Liver (tissue), 9 donors: ENCODE data around the gene ITPKC. TPM values are rescaled to one million over a fixed set of nuclear protein-coding genes. Genes with fewer than 3 reads are reported as not detected.
A peak's percentile ranks its signal among the peaks of the same experiment; 100 is the strongest.

Source experiments
- DNase-seq: peaks from one replicate; pipeline ENCODE4 v3.0.0-alpha.2; 2017; ENCODE audit warnings: low spot score
- H3K27ac ChIP-seq, 2 donors: one replicate each; pipeline ENCODE4 v1.7.0; 2013; ENCODE audit warnings: inconsistent platforms in 2 of 2, low read length in 2 of 2, control low read depth in 1 of 2, low read depth in 1 of 2, mild to moderate bottlenecking in 1 of 2
- H3K27me3 ChIP-seq, 4 donors: one replicate each; pipeline versions ENCODE4 v1.6.1 to v1.7.0; 2013; ENCODE audit warnings: low read length in 3 of 4, inconsistent platforms in 1 of 4, mild to moderate bottlenecking in 1 of 4, moderate library complexity in 1 of 4; ENCODE audit not compliant: control insufficient read depth in 4 of 4, insufficient read depth in 4 of 4
- H3K36me3 ChIP-seq, 4 donors: one replicate each; pipeline versions ENCODE4 v1.6.1 to v1.7.0; 2013; ENCODE audit warnings: low read length in 3 of 4, mild to moderate bottlenecking in 3 of 4, low read depth in 1 of 4, moderate library complexity in 1 of 4; ENCODE audit not compliant: control insufficient read depth in 4 of 4, insufficient read depth in 3 of 4
- H3K4me1 ChIP-seq, 4 donors: one replicate each; pipeline versions ENCODE4 v1.6.1 to v1.7.0; 2013; ENCODE audit warnings: low read length in 3 of 4, mild to moderate bottlenecking in 3 of 4, moderate library complexity in 1 of 4; ENCODE audit not compliant: control insufficient read depth in 4 of 4, insufficient read depth in 4 of 4
- H3K4me3 ChIP-seq, 3 donors: one replicate each; pipeline versions ENCODE4 v1.6.1 to v1.7.0; 2013; ENCODE audit warnings: low read length in 3 of 3, control low read depth in 1 of 3, low read depth in 1 of 3, mild to moderate bottlenecking in 1 of 3
- H3K9ac ChIP-seq, 2 donors: one replicate each; pipeline ENCODE4 v1.7.0; 2013; ENCODE audit warnings: low read length in 2 of 2, mild to moderate bottlenecking in 2 of 2, moderate library complexity in 2 of 2, control low read depth in 1 of 2, low read depth in 1 of 2
- H3K9me3 ChIP-seq, 4 donors: one replicate each; pipeline versions ENCODE4 v1.6.1 to v1.7.0; 2013; ENCODE audit warnings: low read length in 3 of 4; ENCODE audit not compliant: control insufficient read depth in 4 of 4
- EGR1 ChIP-seq, 2 donors: IDR thresholded peaks; 2 replicates each; pipeline ENCODE4 v1.6.1; 2016 to 2018; ENCODE audit warnings: antibody characterized with exemption in 2 of 2, low read depth in 2 of 2
- FOXA2 ChIP-seq: IDR thresholded peaks from 2 replicates; pipeline ENCODE4 v1.6.1; 2016; ENCODE audit warnings: antibody characterized with exemption
- GABPA ChIP-seq, 2 donors: IDR thresholded peaks in 1 of 2; conservative IDR thresholded peaks in 1 of 2; 2 replicates each; pipeline ENCODE4 v1.6.1; 2016; ENCODE audit warnings: antibody characterized with exemption in 2 of 2, mild to moderate bottlenecking in 1 of 2, moderate library complexity in 1 of 2
- HNF4A ChIP-seq, 2 donors: conservative IDR thresholded peaks; 2 replicates each; pipeline ENCODE4 v1.6.1; 2016; ENCODE audit warnings: antibody characterized with exemption in 2 of 2, mild to moderate bottlenecking in 2 of 2
- JUND ChIP-seq, 2 donors: IDR thresholded peaks; 2 replicates each; pipeline ENCODE4 v1.6.1; 2016; ENCODE audit warnings: antibody characterized with exemption in 2 of 2
- RAD21 ChIP-seq, 2 donors: IDR thresholded peaks; 2 replicates each; pipeline ENCODE4 v1.6.1; 2016; ENCODE audit warnings: antibody characterized with exemption in 2 of 2, mild to moderate bottlenecking in 2 of 2
- RXRA ChIP-seq, 2 donors: IDR thresholded peaks; 2 replicates each; pipeline ENCODE4 v1.6.1; 2017 to 2018; ENCODE audit warnings: antibody characterized with exemption in 2 of 2, mild to moderate bottlenecking in 1 of 2
- SP1 ChIP-seq: IDR thresholded peaks from 2 replicates; pipeline ENCODE4 v1.6.1; 2018; ENCODE audit warnings: antibody characterized with exemption, mild to moderate bottlenecking
- WGBS: extraction: QIAGEN DNeasy Blood & Tissue Kit; methylation state at CpG from one replicate; pipeline ENCODE4 v1.1.7; 2013; 5-methylcytosine and 5-hydroxymethylcytosine counted together
- polyA plus RNA-seq, 2 donors: library from polyadenylated mRNA; stranded (reverse) in 1 of 2; unstranded in 1 of 2; fragments of 200-250 nt in 1 of 2; fragments of >200 nt in 1 of 2; fragmentation: Nextera tagmentation in 1 of 2; extraction: Ambion mirVana in 1 of 2; gene quantifications; one replicate each; pipeline versions ENCODE4 v1.2.1 to v1.2.3, GENCODE V29; 2013 to 2015
- total RNA-seq, 2 donors: library from RNA; depleted of rRNA; stranded (reverse); fragments of >200 nt; gene quantifications; one replicate each; pipeline ENCODE4 v1.2.3, GENCODE V29; 2014
- TF ChIP-seq, protein P1 (sequence below): IDR thresholded peaks from 2 replicates; pipeline ENCODE4 v1.6.1; 2016; ENCODE audit warnings: antibody characterized with exemption
- TF ChIP-seq, protein P2 (sequence below): IDR thresholded peaks from 2 replicates; pipeline ENCODE4 v1.6.1; 2016; ENCODE audit warnings: antibody characterized with exemption
- TF ChIP-seq, protein P3 (sequence below): IDR thresholded peaks from 2 replicates; pipeline ENCODE4 v1.6.1; 2016; ENCODE audit warnings: antibody characterized with exemption, mild to moderate bottlenecking
- donor health status: healthy.
- donor health status: healthy.
- donor health status: healthy.
- donor health status: healthy.
- donor health status: healthy.

ITPKC gene
- total and polyA plus RNA-seq, 4 donors = 4.2 to 12.5 (median 7.7) TPM

GRCh38 chr19:40741527-40742390 is 24.8 kb downstream of the ITPKC start (continued):
- TF ChIP-seq, protein P1, sequence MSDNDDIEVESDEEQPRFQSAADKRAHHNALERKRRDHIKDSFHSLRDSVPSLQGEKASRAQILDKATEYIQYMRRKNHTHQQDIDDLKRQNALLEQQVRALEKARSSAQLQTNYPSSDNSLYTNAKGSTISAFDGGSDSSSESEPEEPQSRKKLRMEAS = no peak

- Histone ChIP-seq H3K9ac (no peak overlapping the region), H3K9me3 (no peaks in the 10 kb centered on the region), H3K36me3 (peaks cover 0 to 26% (median 10%) of the 10 kb centered on the region in 4 donors), H3K4me1 (peaks cover 0 to 3% (median 1%) of the 10 kb centered on the region in 4 donors), H3K27me3 (no peaks in the 10 kb centered on the region), H3K27ac (no peak overlapping the region), H3K4me3 (no peak overlapping the region)
- DNase-seq = no peak
- TF ChIP-seq HNF4A (conservative IDR thresholded peaks at IDR 0.05) (peak; percentile 68 to 85), FOXA2 (no peak), RAD21 (IDR thresholded peaks at IDR 0.05) (peak; percentile 9 to 15)
- WGBS = 48% methylated on average over 17 of the region's 17 CpGs
Observed at GRCh38 chr19:40742477-40742876, 25.6 kb downstream of the ITPKC start.

GRCh38 chr19:40742886-40743285 is 26.0 kb downstream of the ITPKC start:
- peaks cover 0 to 3% (median 1%) of the 10 kb centered on the region in 4 donors for H3K4me1 ChIP-seq
- peaks cover 0 to 23% (median 9%) of the 10 kb centered on the region in 4 donors for H3K36me3 ChIP-seq
- no peak for DNase-seq
- no peak overlapping the region for H3K4me3 ChIP-seq
- no peak overlapping the region for H3K27ac ChIP-seq
- no peak overlapping the region for H3K9ac ChIP-seq
- WGBS = 94% methylated on average over 12 of the region's 12 CpGs
- TF ChIP-seq JUND (IDR thresholded peaks at IDR 0.05) = no peak
- TF ChIP-seq, protein P2, sequence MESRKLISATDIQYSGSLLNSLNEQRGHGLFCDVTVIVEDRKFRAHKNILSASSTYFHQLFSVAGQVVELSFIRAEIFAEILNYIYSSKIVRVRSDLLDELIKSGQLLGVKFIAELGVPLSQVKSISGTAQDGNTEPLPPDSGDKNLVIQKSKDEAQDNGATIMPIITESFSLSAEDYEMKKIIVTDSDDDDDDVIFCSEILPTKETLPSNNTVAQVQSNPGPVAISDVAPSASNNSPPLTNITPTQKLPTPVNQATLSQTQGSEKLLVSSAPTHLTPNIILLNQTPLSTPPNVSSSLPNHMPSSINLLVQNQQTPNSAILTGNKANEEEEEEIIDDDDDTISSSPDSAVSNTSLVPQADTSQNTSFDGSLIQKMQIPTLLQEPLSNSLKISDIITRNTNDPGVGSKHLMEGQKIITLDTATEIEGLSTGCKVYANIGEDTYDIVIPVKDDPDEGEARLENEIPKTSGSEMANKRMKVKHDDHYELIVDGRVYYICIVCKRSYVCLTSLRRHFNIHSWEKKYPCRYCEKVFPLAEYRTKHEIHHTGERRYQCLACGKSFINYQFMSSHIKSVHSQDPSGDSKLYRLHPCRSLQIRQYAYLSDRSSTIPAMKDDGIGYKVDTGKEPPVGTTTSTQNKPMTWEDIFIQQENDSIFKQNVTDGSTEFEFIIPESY = no peak
- TF ChIP-seq RXRA (IDR thresholded peaks at IDR 0.05) = no peak
- TF ChIP-seq EGR1 (IDR thresholded peaks at IDR 0.05; ENCODE audit: low read depth in 2 of 2) = no peak
- no peak for TF ChIP-seq RAD21 (IDR thresholded peaks at IDR 0.05)
- TF ChIP-seq, protein P1 = no peak
- TF ChIP-seq SP1 = no peak
- TF ChIP-seq, protein P3, sequence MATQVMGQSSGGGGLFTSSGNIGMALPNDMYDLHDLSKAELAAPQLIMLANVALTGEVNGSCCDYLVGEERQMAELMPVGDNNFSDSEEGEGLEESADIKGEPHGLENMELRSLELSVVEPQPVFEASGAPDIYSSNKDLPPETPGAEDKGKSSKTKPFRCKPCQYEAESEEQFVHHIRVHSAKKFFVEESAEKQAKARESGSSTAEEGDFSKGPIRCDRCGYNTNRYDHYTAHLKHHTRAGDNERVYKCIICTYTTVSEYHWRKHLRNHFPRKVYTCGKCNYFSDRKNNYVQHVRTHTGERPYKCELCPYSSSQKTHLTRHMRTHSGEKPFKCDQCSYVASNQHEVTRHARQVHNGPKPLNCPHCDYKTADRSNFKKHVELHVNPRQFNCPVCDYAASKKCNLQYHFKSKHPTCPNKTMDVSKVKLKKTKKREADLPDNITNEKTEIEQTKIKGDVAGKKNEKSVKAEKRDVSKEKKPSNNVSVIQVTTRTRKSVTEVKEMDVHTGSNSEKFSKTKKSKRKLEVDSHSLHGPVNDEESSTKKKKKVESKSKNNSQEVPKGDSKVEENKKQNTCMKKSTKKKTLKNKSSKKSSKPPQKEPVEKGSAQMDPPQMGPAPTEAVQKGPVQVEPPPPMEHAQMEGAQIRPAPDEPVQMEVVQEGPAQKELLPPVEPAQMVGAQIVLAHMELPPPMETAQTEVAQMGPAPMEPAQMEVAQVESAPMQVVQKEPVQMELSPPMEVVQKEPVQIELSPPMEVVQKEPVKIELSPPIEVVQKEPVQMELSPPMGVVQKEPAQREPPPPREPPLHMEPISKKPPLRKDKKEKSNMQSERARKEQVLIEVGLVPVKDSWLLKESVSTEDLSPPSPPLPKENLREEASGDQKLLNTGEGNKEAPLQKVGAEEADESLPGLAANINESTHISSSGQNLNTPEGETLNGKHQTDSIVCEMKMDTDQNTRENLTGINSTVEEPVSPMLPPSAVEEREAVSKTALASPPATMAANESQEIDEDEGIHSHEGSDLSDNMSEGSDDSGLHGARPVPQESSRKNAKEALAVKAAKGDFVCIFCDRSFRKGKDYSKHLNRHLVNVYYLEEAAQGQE = no peak
- TF ChIP-seq HNF4A (conservative IDR thresholded peaks at IDR 0.05) = no peak
- TF ChIP-seq GABPA (IDR thresholded peaks at IDR 0.05 in 1 of 2, conservative IDR thresholded peaks at IDR 0.05 in 1 of 2) = no peak
- no peaks in the 10 kb centered on the region for H3K27me3 ChIP-seq
- no peaks in the 10 kb centered on the region for H3K9me3 ChIP-seq
